ENCODE measurements around the gene RREB1. TPM values are rescaled to one million over a fixed set of nuclear protein-coding genes. Genes with fewer than 3 reads are reported as not detected.

RREB1 gene
- total RNA-seq, 1 experiment from 2014 or later: 51.1 TPM

DNA sequence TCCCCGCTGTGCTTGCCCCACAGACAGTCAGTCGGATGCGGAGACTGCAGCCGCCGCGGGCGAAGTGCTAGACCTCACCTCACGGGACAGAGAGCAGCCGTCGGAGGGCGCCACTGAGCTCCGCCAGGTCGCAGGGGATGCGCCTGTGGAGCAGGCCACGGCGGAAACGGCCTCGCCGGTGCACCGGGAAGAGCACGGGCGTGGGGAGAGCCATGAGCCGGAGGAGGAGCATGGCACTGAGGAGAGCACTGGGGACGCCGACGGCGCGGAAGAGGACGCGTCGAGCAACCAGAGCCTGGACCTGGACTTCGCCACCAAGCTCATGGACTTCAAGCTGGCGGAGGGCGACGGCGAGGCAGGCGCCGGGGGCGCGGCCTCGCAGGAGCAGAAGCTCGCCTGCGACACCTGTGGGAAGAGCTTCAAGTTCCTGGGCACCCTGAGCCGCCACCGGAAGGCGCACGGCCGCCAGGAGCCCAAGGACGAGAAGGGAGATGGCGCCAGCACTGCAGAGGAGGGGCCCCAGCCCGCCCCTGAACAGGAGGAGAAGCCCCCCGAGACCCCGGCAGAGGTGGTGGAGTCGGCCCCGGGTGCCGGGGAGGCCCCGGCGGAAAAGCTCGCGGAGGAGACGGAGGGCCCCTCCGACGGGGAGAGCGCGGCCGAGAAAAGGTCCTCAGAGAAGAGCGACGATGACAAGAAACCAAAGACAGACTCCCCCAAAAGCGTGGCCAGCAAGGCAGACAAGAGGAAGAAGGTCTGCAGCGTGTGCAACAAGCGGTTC is 138.8 kb downstream of the RREB1 start:
- no peaks in the 10 kb centered on the region for H3K9me3 ChIP-seq
- Mint-ChIP-seq H3K4me3 (ENCODE audit: unreplicated experiment) (no peak overlapping the region), H3K36me3 (ENCODE audit: insufficient read depth, unreplicated experiment) (peaks cover 73% of the 10 kb centered on the region), H3K4me1 (ENCODE audit: low read depth, unreplicated experiment) (peaks cover 18% of the 10 kb centered on the region), H3K27me3 (ENCODE audit: insufficient read depth, unreplicated experiment) (no peaks in the 10 kb centered on the region), H3K9me3 (ENCODE audit: unreplicated experiment) (no peaks in the 10 kb centered on the region), H3K27ac (ENCODE audit: unreplicated experiment) (no peak overlapping the region)
- H3K4me3 ChIP-seq (ENCODE audit: low read depth, low read length): no peak overlapping the region
- POLR2A ChIA-PET: no interaction called here
- intact Hi-C loops (cut with micrococcal nuclease; ENCODE audit: unreplicated experiment): no loop called here
- TF ChIP-seq, protein P1, sequence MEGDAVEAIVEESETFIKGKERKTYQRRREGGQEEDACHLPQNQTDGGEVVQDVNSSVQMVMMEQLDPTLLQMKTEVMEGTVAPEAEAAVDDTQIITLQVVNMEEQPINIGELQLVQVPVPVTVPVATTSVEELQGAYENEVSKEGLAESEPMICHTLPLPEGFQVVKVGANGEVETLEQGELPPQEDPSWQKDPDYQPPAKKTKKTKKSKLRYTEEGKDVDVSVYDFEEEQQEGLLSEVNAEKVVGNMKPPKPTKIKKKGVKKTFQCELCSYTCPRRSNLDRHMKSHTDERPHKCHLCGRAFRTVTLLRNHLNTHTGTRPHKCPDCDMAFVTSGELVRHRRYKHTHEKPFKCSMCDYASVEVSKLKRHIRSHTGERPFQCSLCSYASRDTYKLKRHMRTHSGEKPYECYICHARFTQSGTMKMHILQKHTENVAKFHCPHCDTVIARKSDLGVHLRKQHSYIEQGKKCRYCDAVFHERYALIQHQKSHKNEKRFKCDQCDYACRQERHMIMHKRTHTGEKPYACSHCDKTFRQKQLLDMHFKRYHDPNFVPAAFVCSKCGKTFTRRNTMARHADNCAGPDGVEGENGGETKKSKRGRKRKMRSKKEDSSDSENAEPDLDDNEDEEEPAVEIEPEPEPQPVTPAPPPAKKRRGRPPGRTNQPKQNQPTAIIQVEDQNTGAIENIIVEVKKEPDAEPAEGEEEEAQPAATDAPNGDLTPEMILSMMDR (IDR thresholded peaks at IDR 0.05; ENCODE audit: insufficient read depth in 1 of 2, low read depth in 1 of 2, low read length in 1 of 2, severe bottlenecking in 1 of 2, unreplicated experiment in 1 of 2): no peak
- CTCF ChIA-PET: no interaction called here
- H3K4me1 ChIP-seq: peaks cover 19% of the 10 kb centered on the region
- no peaks in the 10 kb centered on the region for H3K27me3 ChIP-seq (replicated peaks; ENCODE audit: control insufficient read depth, insufficient read depth, low read length)
- peaks cover 2% of the 10 kb centered on the region for H3K36me3 ChIP-seq (ENCODE audit: control insufficient read depth, insufficient read depth, low read length)
- DNase-seq: no peak
- BruUV-seq (replicated peaks): no TSS peak

DNA sequence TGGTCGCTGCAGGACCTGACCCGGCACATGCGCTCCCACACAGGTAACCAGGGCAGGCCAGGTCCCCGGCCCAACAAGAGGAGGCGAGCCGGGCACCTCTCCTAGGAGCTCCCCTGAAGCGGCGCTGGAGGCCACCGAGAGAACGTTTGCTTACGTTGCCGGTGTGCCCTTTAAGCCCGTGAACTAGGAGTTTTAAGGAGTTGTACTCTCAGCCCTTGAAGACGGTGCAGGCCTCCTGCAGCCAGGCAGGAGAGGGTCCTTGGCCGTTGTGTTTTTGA is 139.4 kb downstream of the RREB1 start:
- DNase-seq: no peak
- no peaks in the 10 kb centered on the region for H3K27me3 ChIP-seq (replicated peaks; ENCODE audit: control insufficient read depth, insufficient read depth, low read length)
- ChIA-PET CTCF (no interaction called here), POLR2A (no interaction called here)
- Mint-ChIP-seq H3K27ac (ENCODE audit: unreplicated experiment) (no peak overlapping the region), H3K4me1 (ENCODE audit: low read depth, unreplicated experiment) (peaks cover 13% of the 10 kb centered on the region), H3K36me3 (ENCODE audit: insufficient read depth, unreplicated experiment) (peaks cover 67% of the 10 kb centered on the region), H3K4me3 (ENCODE audit: unreplicated experiment) (no peak overlapping the region), H3K27me3 (ENCODE audit: insufficient read depth, unreplicated experiment) (no peaks in the 10 kb centered on the region), H3K9me3 (ENCODE audit: unreplicated experiment) (no peaks in the 10 kb centered on the region)
- BruUV-seq (replicated peaks): no TSS peak
- H3K4me1 ChIP-seq: peaks cover 15% of the 10 kb centered on the region
- intact Hi-C loops (cut with micrococcal nuclease; ENCODE audit: unreplicated experiment): no loop called here
- no peak overlapping the region for H3K4me3 ChIP-seq (ENCODE audit: low read depth, low read length)
- TF ChIP-seq, protein P1 (IDR thresholded peaks at IDR 0.05; ENCODE audit: insufficient read depth in 1 of 2, low read depth in 1 of 2, low read length in 1 of 2, severe bottlenecking in 1 of 2, unreplicated experiment in 1 of 2): no peak
- peaks cover 2% of the 10 kb centered on the region for H3K36me3 ChIP-seq (ENCODE audit: control insufficient read depth, insufficient read depth, low read length)
- H3K9me3 ChIP-seq: no peaks in the 10 kb centered on the region

DNA sequence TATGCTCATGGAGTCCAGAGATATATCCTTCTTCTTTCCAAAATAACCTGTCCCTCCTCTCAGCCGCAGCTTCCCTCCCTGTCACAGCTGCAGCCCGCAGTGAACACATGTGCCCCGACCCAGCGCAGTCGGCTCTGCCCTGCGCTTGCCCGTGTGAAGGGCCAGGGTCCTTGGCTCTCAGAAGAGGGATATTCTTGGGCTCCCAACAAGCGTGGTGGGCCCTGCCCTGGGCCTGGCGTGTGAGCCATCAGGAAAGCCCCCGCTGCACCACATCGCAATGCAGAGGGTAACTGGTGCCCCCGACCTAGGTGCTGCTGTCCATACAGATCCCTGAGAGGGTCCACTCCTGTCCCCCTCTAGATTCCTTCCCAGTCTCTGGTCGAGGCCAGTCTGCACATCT is 140.1 kb downstream of the RREB1 start:
- BruUV-seq (replicated peaks): no TSS peak
- H3K4me1 ChIP-seq: peaks cover 8% of the 10 kb centered on the region
- H3K4me3 Mint-ChIP-seq (ENCODE audit: unreplicated experiment): no peak overlapping the region
- POLR2A ChIA-PET: no interaction called here
- H3K27me3 ChIP-seq (replicated peaks; ENCODE audit: control insufficient read depth, insufficient read depth, low read length): no peaks in the 10 kb centered on the region
- intact Hi-C loops (cut with micrococcal nuclease; ENCODE audit: unreplicated experiment): no loop called here
- no peak overlapping the region for H3K4me3 ChIP-seq (ENCODE audit: low read depth, low read length)
- H3K9me3 ChIP-seq: no peaks in the 10 kb centered on the region
- no peaks in the 10 kb centered on the region for H3K9me3 Mint-ChIP-seq (ENCODE audit: unreplicated experiment)
- CTCF ChIA-PET: no interaction called here
- peaks cover 7% of the 10 kb centered on the region for H3K4me1 Mint-ChIP-seq (ENCODE audit: low read depth, unreplicated experiment)
- no peaks in the 10 kb centered on the region for H3K27me3 Mint-ChIP-seq (ENCODE audit: insufficient read depth, unreplicated experiment)
- H3K27ac Mint-ChIP-seq (ENCODE audit: unreplicated experiment): no peak overlapping the region
- DNase-seq: no peak
- TF ChIP-seq, protein P1 (IDR thresholded peaks at IDR 0.05; ENCODE audit: insufficient read depth in 1 of 2, low read depth in 1 of 2, low read length in 1 of 2, severe bottlenecking in 1 of 2, unreplicated experiment in 1 of 2): no peak
- H3K36me3 Mint-ChIP-seq (ENCODE audit: insufficient read depth, unreplicated experiment): peaks cover 64% of the 10 kb centered on the region
- H3K36me3 ChIP-seq (ENCODE audit: control insufficient read depth, insufficient read depth, low read length): peaks cover 2% of the 10 kb centered on the region

Data from Caco-2 (cell line).